ENCODE data around the gene CDCA5.
"Not testable (repeated sequence)": the region's sequence is repeated elsewhere in the genome, so short reads cannot be mapped to it uniquely, and the experiment has no call there.

CDCA5 gene

DNA sequence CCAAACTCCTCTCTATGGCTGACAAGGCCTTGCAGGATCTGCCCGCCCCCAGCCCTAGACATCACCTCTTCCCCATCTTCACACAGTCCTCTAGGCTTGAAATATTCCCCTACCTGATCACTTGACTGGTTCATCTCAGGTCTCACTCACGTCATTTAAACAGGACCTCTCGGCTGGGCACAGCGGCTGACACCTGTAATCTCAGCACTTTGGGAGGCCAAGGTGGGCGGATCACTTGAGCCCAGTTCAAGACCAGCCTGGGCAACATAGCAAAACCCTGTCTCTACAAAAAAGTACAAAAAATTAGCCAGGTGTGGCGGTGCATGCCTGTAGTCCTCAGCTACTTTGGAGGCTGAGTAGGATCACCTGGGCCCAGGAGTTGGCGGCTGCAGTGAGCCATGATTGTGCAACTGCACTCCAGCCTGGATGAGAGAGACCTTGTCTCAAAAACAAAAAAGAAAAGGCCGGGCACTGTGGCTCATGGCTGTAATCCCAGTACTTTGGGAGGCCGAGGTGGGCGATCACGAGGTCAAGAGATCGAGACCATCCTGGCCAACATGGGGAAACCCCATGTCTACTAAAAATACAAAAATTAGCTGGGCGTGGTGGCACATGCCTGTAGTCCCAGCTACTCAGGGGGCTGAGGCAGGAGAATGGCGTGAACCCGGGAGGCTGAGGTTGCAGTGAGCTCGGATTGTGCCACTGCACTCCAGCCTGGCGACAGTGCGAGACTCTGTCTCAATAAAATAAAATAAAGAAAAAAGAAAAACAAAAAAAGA lies 35.2 kb upstream of the CDCA5 start:
- DNase-seq = not testable (repeated sequence)

DNA sequence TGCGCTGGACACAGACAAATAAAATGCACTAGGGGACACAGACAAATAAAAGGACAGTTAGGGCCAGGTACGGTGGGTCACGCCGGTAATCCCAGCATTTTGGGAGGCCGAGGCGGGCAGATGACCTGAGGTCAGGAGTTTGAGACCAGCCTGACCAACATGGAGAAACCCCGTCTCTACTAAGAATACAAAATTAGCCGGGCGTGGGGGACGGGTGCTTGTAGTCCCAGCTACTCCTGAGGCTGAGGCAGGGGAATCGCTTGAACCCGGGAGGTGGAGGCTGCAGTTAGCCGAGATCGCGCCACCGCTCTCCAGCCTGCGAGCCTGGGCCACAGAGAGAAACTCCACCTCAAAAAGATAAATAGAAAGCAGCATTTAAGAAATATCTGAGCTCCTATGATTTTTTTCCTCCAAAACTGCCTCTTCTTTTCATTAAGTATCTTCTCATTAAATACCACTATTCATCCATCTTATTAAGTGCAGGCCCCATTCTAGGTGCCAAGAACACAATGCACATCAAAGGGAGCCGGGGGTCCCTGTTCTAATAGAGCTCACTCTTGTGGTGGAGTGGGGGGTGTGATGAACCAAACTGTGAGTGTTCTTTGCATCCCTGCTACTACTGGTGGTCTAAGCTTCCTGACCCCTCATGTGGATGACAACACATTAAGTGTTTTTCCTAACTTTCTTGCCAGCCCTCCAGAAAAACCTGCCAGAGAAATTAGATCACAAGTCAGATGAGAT lies 34.4 kb upstream of the CDCA5 start:
- no peak for DNase-seq

DNA sequence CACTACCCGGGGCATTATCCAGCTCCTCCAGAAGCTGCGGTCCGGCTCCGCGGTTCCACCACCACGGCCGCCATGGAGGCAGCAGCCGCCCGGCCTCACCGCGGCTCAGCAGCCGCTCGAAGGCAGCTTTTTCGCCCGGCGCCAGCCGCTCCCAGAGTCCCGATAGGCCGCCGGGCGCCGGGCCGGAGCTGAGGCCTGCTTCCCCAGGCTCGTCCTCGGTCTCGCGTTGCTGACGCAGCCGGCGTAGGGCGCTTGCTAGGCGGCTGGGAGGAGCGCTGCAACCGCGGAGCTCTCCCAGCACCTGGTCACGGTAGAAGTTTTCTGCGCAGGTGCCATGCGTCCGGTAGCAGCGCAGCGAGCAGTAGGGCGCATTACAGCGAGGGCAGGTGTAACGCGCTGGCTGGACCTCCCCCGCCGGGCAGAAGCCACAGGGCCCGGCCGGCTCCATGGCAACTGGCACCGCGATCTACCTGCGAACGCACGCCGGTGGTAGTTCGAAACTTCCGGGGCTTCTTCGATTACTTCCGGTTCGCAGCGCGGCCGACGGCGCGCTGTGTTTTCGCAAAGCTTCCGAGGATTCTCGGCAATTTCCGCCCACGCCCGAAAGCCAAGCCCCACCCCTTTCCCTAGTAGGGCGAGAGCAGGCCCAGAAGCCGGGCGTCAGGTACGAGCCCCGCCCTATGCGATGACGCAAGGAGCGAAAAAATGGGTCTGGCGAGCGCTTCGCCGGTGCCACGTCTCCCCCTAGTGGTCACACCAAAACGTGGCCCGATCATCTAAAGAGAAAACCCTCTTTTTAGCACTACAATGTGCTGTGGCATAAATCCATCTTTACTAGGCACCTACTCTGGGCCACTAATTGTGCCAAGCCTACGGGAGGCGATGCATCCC lies 33.6 kb upstream of the CDCA5 start, which contains the start of gene ZNHIT2:
ZNHIT2 (minus strand) TSS at position 496 of the 891 bp plus-strand sequence; CDS start at position 448, 48 bp downstream.
- peak; percentile 99 for DNase-seq

DNA sequence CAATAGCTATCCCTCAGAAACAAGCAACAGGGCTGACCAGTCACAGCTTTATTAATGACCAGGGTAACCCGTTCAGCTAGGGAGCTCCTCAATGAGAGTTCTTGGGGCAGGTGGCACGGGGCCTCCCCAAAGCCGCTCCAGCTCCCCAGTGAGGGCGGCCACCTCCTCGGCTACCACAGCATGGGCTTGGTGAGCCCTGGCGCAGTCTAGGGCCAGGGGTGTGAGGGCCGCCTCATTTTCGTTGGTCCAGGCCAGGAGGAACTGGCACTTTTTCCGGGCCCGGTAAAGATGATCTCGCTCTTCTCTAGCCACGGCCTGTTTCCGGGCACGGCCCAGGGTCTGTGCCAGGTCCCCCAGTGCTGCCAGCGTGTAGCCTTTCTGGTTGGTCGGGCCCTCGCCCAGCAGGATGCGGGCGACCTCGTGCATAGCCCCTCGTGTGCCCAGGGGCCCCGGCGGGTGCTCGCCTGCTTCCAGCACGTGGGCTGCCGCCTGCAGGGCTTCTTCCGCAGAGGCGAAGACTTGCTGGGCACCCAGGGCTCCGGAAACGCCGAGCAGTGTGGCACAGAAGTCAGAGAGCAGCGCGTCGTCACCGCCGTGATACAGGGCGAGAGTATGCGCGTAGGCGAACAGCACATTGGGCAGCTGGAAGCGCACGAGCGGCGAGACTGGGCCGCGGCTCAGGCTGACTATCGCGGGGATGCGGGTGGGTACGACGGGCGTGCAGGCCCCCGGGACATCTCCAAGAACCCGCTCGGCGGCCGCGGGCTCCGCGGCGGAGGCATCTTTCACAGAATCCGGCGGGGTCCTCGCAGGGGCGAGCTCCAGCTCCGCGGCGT lies 32.7 kb upstream of the CDCA5 start:
- peak; percentile 29 for DNase-seq

DNA sequence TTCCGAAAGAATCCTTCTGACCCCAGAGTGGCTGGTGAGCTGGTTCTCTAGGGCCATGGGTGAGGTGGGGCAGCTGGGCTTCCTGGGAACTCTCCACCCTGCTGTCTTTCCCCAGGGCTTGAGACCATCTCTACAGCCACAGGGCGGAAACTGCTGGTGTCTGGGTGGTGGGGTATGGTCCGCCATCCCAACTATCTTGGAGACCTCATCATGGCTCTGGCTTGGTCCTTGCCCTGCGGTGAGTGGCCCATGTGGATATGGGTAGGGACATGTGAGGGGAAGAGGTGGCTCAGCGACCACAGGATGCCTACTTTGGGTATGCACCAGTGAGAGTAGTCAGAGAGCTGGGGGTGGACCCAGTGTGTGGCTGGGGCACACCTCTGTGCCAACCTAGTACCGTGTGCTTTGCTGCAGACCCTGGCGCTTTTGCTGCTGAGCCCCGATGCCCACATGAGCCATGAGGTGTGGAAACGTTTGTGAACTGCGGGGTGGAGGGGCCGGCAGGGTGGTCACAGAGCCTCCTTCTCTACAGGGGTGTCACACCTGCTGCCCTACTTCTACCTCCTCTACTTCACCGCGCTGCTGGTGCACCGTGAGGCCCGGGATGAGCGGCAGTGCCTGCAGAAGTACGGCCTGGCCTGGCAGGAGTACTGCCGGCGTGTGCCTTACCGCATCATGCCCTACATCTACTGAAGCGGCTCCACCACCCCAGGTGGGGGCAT lies 31.7 kb upstream of the CDCA5 start:
- no peak for DNase-seq

DNA sequence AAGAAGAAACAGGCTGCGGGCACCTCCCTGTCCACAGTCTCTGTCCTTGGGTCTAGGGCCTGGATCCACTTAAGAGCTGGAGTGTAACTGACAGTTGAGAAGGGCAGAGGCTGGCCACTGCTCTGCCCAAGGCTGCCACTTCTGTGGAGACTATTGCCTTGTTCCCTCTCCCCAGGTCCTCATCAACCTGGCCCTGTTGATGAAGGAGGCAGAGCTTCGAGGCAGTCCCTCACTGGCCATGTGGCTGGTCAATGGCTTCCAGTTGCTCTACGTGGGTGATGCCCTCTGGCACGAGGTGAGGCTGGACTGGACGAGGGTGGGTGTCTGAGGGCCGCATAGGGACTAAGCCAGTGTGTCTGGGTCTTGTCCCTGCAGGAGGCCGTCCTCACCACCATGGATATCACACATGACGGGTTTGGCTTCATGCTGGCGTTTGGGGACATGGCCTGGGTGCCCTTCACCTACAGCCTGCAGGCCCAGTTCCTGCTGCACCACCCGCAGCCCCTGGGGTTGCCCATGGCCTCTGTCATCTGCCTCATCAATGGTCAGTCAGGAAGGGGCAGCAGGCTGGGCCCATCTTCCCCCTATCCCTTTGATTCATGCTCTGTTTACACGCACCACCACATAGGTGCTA lies 30.8 kb upstream of the CDCA5 start:
- DNase-seq = no peak

DNA sequence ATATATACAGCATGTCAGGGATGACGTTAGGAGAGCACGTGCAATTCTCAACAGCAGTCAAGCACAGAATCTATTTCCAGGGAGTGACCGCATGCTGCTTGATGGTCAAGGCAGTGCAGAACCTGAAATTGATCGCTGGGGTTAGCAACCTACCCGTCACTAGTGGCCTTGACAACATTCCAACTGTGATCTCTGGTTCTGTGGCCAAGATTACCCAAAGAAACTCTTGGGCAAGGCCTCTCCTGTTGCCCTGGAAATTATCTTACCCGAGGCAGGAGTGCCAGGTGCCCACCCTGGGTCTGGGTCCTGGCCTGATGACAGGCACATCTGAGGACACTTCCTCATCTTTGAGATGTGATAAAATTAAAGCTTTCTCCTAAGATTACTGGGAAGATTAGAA lies 30.0 kb upstream of the CDCA5 start:
- DNase-seq = no peak

DNA sequence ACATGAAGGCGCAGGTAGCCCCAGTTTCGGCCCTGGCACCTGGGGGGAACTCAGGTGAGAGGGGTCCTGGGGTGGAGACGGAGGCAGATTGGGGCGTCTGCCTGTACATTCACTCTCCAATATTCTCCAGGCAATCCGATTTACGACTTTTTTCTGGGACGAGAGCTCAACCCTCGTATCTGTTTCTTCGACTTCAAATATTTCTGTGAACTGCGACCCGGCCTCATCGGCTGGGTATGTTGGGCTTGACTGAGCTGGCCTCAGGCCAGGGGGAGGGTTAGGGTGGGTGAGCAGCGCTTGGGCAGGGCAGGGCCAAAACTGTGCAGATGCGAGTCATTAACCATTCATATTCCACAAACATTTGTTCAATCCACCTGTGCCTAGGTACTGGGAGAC lies 29.5 kb upstream of the CDCA5 start:
- peak; percentile 38 for DNase-seq

DNA sequence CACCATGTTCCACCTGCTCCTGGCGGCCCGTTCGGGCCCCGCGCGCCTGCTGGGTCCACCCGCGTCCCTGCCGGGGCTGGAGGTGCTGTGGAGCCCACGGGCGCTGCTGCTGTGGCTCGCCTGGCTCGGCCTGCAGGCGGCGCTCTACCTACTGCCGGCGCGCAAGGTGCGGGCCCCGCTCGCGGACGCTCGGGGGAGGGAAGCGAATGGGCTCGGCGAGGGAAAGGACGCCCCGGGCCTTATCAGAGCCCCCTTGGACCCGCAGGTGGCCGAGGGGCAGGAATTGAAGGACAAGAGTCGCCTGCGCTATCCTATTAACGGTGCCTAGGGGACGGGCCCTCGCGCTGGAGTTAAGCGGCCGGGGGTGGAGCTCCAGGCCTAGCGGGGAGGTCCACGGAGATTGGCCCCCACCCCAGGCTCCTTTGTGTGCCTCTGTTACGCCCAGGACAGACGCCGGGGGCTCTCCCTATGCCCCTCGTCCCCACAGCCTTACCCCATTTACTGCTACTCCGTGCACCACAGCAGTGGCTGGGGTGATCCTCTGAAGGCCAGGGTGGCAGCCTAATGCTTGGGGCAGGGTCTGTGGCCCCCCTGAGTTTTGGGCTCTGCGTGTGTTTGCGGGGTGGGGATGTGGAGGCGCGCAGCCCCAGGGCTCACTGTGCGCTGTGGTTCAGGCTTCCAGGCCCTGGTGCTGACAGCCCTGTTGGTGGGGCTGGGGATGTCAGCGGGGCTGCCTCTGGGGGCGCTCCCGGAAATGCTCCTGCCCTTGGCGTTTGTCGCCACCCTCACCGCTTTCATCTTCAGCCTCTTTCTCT lies 28.9 kb upstream of the CDCA5 start:
- DNase-seq = peak; percentile 38

DNA sequence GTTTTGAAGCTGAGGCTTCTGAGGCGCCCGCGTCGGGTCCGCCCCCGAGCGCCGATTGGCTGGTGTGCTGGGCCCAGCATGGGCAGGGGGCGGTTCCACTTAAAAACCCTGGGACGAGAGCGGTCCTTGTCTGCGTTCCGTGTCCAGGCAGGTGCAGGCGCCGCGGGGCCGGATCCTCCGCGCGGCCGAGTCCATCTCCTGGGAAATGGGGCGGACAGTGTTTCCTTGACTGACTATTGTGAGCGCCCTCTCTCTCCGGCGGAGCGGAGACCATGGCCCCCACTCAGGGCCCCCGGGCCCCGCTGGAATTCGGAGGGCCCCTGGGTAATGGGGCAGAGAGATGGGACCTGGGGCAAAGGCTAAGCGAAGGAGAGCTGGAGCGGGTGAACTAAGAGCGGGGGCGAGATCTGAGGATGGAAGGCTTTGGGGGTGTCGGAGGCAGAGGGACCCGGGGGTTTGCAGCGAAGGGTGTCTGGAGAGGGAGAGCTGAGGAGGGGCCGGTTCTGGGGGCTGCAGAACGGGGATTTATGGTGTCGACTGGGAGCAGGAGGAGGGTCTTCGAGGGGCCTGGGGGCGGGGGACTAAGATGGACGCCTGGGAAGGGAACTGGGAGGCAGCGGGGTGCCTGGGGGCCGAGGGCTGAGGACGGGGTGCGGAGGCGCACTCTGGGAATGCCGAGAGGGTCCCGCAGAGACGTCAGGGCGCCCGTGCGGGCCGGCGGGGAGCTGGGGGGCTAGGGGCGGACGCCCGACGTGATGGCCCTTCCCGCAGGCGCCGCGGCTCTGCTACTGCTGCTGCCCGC lies 28.1 kb upstream of the CDCA5 start, which contains the start of gene TM7SF2:
TM7SF2 (plus strand) TSS at position 129 of the 802 bp plus-strand sequence; CDS start at position 273, 144 bp downstream.
- DNase-seq = peak; percentile 95

DNA sequence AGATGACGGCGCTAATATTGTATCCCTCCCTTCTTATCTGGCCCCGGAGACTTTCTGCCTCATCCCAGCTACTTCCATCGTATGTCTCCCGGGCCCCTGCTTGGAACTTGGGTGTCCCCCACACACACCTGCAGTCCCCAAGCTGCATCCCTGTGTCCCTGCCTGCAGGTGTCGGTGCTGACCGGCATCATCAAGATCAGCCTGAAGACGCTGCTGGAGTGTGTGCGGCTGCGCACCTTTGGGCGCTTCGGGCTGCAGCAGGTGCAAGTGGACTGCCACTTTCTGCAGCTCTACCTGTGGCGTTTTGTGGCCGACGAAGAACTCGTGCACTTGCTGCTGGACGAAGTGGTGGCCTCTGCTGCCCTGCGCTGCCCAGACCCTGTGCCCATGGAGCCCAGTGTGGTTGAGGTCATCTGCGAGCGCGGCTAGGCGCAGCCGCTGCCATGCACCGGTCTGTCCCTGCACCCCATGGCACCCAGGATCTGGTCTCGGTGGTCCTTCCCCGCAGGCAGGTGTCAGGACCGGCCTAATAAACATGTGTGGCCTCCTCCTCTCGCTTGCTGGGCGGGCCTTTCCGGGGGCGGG lies 27.4 kb upstream of the CDCA5 start:
- no peak for DNase-seq

DNA sequence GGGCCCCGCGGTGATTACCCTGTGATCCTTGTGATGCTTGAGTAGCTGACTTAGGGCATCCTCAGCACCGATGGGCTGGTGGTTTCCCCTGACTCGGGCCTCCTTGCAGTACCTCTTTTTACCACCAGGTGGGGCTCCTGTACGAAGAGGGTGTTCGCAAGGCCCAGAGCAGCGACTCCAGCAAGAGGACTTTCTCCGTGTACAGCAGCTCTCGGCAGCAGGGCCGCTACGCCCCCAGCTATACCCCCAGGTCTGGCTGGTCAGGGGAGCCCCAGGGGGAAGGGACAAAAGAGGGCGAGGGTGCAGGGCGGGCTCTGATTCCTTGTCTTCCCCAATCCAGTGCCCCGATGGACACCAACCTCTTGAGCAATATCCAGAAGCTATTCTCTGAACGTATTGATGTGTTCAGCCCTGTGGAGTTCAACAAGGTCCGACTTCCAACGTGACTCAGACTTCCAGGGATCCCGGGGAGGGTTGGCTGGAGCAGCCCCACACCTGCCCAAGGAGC lies 26.6 kb upstream of the CDCA5 start:
- peak; percentile 40 for DNase-seq

DNA sequence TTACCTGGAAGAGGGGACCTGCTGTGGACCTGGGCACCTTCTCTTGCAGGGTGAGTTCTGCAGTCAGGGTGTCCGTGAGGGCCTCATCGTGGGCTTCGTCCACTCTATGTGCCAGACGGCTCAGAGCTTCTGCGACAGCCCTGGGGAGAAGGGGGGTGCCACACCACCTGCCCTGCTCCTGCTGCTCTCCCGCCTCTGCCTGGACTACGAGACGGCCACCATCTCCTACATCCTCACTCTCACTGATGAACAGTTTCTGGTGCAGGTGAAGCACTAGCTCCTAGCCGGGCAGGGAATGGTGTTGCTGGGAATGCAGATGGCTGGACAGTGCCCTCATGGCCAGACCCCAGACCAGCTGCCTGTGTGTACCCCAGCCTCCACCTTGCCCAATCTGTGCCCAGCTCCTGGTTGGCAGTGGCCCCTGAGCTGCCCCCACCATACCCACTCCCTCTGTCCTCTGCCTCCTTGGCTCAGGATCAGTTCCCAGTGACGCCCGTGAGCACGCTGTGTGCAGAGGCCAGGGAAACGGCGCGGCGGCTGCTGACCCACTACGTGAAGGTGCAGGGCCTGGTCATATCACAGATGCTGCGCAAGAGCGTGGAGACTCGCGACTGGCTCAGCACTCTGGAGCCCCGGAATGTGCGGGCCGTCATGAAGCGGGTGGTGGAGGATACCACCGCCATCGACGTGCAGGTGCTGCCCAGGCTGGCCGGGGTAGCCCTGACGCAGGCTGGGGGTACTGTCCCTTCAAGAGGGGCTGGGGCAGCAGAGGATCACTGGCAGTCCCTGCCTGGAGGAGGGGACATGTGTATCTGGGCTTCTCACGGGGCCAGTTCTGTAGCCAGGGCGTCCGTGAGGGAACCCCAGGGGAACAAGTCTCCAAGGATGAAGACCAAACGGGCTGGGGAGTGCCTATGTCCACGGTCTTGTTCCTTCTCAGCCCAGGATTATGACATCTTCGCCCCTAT lies 25.7 kb upstream of the CDCA5 start:
- DNase-seq = no peak

DNA sequence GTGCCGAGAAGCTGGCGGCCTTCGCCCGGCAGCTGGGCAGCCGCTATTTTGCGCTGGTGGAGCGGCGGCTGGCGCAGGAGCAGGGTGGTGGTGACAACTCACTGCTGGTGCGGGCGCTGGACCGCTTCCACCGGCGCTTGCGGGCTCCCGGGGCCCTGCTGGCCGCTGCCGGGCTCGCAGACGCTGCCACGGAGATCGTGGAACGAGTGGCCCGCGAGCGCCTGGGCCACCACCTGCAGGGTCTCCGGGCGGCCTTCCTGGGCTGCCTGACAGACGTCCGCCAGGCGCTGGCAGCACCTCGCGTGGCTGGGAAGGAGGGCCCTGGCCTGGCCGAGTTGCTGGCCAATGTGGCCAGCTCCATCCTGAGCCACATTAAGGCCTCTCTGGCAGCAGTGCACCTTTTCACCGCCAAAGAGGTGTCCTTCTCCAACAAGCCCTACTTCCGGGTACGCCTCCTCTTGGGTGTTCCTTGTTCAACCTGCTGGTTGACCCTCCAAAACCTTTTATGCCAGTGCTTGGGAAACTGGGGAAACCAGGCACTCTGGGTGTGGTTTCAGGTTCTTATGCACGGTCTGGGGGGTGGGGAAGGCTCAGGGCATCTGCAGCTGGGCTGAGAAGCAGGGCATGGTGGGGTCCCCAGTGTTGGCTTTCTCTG lies 24.8 kb upstream of the CDCA5 start:
- no peak for DNase-seq

DNA sequence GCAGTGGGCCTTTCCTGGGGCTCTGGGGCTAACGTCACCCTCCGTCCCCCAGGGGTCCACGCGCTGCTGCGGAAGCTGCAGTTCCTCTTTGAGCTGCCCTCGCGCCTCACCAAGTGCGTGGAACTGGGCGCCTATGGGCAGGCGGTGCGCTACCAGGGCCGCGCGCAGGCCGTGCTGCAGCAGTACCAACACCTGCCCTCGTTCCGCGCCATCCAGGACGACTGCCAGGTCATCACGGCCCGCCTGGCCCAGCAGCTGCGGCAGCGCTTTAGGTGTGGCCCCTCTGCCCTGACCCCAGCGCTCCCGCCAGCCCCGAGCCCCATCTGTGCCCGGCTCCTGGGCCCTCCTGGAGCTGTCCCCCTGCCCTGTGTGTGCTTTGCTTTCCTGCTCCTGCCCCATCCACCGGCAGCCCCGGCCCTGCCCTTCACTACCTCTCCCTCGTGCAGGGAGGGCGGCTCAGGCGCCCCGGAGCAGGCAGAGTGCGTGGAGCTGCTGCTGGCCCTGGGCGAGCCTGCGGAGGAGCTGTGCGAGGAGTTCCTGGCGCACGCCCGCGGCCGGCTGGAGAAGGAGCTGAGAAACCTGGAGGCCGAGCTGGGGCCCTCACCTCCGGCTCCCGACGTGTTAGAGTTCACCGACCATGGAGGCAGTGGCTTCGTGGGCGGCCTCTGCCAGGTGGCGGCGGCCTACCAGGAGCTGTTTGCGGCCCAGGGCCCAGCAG lies 24.1 kb upstream of the CDCA5 start:
- no peak for DNase-seq

DNA sequence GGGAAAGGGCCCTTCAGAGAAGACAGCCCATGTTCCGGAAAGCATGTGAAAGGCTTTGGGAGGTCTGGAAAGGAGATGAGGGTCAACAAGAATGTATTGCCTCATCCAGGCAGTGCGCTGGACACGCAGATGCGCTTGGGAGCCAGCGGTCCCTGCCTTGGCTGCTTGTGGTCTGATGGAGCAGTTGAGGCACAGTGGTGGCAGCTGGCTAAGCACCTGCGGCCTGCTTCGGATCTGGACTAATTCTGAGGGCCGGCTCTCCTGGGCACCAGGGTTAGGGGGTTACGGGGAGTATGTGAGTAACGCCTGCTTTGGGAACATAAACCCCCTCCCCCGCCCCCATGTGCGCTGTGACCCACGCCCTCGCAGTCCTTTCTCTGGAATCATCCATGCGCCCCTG lies 23.2 kb upstream of the CDCA5 start:
- no peak for DNase-seq
